ENCODE data around the gene SEPTIN5.
"Not testable (repeated sequence)": the region's sequence is repeated elsewhere in the genome, so short reads cannot be mapped to it uniquely, and the experiment has no call there.

SEPTIN5 gene

DNA sequence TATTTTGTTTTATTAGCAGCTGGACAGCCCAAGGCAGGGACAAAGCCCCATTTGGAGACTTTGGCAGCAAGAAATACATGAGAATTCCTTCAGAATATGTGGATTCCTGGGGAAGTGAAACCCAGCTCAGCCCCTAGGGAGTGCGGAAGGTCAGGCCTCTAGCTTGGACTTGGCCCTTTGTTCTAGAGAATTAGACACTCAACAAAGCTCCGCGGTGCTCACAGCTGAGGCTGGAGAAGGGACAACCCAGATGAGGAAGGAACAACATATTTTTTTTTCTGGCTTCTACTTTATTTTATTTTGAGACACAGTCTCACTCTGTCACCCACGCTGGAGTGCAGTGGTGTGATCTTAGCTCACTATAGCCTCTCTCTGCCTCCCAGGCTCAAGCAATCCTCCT, 44.7 kb upstream of the SEPTIN5 start:
- H3K27ac ChIP-seq = no peak overlapping the region
- TF ChIP-seq, protein P1, sequence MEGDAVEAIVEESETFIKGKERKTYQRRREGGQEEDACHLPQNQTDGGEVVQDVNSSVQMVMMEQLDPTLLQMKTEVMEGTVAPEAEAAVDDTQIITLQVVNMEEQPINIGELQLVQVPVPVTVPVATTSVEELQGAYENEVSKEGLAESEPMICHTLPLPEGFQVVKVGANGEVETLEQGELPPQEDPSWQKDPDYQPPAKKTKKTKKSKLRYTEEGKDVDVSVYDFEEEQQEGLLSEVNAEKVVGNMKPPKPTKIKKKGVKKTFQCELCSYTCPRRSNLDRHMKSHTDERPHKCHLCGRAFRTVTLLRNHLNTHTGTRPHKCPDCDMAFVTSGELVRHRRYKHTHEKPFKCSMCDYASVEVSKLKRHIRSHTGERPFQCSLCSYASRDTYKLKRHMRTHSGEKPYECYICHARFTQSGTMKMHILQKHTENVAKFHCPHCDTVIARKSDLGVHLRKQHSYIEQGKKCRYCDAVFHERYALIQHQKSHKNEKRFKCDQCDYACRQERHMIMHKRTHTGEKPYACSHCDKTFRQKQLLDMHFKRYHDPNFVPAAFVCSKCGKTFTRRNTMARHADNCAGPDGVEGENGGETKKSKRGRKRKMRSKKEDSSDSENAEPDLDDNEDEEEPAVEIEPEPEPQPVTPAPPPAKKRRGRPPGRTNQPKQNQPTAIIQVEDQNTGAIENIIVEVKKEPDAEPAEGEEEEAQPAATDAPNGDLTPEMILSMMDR (conservative IDR thresholded peaks at IDR 0.05) = no peak

GRCh38 chr22:19671316-19671715, 43.0 kb upstream of the SEPTIN5 start:
- TF ChIP-seq, protein P1 (conservative IDR thresholded peaks at IDR 0.05) = no peak
- H3K27ac ChIP-seq = no peak overlapping the region

DNA sequence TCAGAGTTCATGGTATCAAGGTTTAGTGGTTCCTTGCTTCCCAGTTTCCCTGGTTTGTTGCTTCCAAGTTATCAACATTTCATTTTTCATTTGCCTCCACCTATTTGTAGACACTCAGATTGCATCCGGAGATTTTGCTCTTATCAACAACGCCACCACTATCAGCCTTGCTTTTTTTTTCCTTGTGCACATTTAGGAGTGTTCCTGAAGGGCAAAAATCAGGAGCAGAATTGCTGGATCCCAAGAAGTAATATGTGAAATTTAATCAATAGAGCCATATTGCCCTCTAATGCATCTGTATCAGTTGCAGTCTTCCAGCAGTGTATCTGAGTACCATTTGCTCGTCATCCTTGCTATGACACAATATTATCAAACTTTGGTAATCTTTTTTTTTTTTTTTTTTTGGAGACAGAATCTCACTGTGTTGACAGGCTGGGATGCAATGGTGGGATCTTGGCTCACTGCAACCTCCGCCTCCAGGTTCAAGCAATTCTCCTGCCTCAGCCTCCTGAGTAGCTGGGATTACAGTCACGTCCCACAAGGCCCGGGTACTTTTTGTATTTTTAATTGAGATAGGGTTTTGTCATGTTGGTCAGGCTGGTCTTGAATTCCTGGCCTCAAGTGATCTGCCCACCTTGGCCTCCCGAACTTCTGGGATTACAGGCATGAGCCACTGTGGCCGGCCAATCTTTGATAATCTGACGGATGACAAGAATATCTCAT, 42.1 kb upstream of the SEPTIN5 start:
- TF ChIP-seq, protein P1 (conservative IDR thresholded peaks at IDR 0.05) = no peak
- H3K27ac ChIP-seq = no peak overlapping the region

- TF ChIP-seq, protein P1 (conservative IDR thresholded peaks at IDR 0.05) = no peak
- no peak overlapping the region for H3K27ac ChIP-seq
Measured at GRCh38 chr22:19673660-19674059, 40.6 kb upstream of the SEPTIN5 start.

DNA sequence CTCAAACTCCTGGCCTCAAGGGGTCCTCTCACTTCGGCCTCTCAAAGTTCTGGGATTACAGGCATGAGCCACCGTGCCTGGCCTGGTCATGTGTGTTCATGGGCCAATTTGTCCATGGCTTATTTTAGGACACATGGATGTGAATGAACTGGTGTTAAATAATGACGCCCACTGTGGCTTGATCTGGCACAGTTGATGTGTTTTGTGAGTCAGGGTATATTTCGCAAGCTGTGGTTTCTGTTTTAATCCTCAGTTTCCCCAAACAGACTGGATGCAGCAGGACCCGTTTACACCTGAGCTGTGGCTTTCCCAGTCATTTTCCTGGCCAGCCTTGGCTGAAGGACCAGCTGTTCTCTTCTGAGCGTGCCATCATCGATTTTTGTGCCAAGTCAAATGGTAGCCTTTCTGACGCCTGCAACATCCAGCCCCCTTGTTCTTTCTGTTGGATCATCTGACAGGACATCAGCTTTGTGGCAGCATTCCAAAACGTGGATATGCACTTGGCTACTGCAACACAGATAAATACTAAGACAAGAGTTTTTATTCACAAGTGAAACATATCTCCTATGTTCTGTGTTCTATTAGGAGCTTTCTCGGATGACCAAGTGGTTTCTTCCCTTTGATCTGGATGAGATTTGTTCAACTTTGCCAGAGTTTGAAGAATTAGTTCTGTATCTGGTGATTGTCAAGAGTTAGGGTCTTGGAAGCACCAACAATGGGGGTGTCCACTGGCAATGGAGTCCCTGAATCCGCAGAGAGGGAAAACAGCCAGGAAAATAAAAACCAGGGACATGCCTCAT, 40.0 kb upstream of the SEPTIN5 start:
- TF ChIP-seq, protein P1 (conservative IDR thresholded peaks at IDR 0.05) = no peak
- H3K27ac ChIP-seq = no peak overlapping the region

DNA sequence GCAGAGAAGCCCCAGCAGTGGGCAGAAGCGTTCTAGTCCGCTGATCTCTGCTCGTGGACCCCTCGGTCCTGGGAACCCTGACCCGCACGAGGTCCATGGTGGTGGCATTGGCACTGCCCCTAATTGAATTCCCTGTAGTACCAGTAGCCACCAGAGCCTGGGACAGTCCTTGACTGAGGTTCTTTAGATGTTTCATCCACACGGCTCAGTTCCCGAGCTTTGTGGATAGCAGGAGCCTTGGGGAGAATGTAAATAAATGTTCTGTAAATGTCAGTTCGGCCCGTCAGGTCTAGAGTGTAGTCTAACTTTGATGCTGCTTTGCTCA, 39.4 kb upstream of the SEPTIN5 start:
- no peak overlapping the region for H3K27ac ChIP-seq
- TF ChIP-seq, protein P1 (conservative IDR thresholded peaks at IDR 0.05) = no peak

DNA sequence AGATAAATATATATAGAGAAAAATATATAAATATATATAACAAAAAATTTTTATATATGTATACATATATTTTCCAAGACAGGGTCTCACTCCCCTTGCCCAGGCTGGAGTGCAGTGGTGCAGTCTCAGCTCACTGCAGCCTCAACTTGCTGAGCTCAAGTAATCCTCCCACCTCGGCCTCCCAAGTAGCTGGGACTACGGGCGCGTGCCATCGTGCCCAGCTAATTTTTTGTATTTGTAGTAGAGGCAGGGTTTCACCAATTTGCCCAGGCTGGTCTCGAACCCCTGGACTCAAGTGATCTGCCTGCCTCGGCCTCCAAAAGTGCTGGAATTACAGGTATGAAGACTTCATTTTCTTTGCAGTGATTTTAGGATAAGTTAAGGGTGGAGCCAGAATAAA, 38.9 kb upstream of the SEPTIN5 start:
- TF ChIP-seq, protein P1 (conservative IDR thresholded peaks at IDR 0.05) = no peak
- no peak overlapping the region for H3K27ac ChIP-seq

DNA sequence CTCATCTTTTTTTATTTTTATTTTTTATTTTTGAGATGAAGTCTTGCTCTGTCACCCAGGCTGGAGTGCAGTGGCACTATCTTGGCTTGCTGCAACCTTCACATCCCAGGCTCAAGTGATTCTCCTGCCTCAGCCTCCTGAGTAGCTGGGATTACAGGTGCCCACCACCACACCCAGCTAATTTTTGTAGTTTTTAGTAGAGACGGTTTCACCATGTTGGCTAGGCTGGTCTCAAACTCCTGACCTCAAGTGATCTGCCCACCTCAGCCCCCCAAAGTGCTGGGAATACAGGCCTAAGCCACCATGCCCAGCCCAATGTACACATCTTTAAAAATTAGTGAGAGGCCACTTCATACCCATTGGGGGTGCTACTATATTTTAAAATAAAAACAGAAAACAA, 37.9 kb upstream of the SEPTIN5 start:
- H3K27ac ChIP-seq = not testable (repeated sequence)
